ENCODE results near the gene FARP2. TPM values are rescaled to one million over a fixed set of nuclear protein-coding genes. Genes with fewer than 3 reads are reported as not detected.
A peak's percentile ranks its signal among the peaks of the same experiment; 100 is the strongest.
"Not testable (repeated sequence)": the region's sequence is repeated elsewhere in the genome, so short reads cannot be mapped to it uniquely, and the experiment has no call there.

The FARP2 gene
- total RNA-seq, 2 donors from 2014 or later: 30.1 to 44.2 TPM

DNA sequence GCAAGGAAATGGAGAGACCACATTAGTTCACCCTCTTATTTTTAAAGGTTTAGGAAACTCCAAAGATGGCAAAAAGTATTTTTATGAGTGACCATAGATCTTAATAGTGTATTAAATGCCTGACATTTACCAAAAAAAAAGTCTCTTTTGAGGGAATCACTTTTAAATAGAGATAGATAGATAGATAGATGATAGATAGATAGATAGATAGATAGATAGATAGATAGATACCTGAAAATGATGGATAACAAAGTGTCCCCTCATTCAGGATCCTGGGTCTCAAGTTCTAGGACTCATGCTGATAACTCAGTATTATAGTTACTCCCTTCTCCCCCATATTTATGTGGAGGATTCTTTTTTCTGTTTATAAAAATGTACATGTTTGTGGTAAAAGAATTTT is 52.8 kb downstream of the FARP2 start:
- Histone ChIP-seq H3K9me3 (no peaks in the 10 kb centered on the region), H3K4me1 (no peaks in the 10 kb centered on the region), H3K27ac (no peak overlapping the region), H3K27me3 (no peaks in the 10 kb centered on the region), H3K4me3 (no peak overlapping the region), H3K36me3 (replicated peaks in 1 of 2; ENCODE audit: insufficient read depth in 1 of 2, low read depth in 2 of 2) (peaks cover 5 to 16% of the 10 kb centered on the region in 2 donors)
- TF ChIP-seq, protein P1, sequence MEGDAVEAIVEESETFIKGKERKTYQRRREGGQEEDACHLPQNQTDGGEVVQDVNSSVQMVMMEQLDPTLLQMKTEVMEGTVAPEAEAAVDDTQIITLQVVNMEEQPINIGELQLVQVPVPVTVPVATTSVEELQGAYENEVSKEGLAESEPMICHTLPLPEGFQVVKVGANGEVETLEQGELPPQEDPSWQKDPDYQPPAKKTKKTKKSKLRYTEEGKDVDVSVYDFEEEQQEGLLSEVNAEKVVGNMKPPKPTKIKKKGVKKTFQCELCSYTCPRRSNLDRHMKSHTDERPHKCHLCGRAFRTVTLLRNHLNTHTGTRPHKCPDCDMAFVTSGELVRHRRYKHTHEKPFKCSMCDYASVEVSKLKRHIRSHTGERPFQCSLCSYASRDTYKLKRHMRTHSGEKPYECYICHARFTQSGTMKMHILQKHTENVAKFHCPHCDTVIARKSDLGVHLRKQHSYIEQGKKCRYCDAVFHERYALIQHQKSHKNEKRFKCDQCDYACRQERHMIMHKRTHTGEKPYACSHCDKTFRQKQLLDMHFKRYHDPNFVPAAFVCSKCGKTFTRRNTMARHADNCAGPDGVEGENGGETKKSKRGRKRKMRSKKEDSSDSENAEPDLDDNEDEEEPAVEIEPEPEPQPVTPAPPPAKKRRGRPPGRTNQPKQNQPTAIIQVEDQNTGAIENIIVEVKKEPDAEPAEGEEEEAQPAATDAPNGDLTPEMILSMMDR (IDR thresholded peaks at IDR 0.05): no peak
- TF ChIP-seq POLR2A (IDR thresholded peaks at IDR 0.05): no peak
- DNase-seq (no peak), ATAC-seq (no peak)
- intact Hi-C loops (cut with DNase I): no loop called here

GRCh38 chr2:241410739-241411176 is 54.7 kb downstream of the FARP2 start:
- Histone ChIP-seq H3K36me3 (replicated peaks in 1 of 2; ENCODE audit: insufficient read depth in 1 of 2, low read depth in 2 of 2) (peaks cover 5 to 22% of the 10 kb centered on the region in 2 donors), H3K9me3 (no peaks in the 10 kb centered on the region), H3K4me1 (no peaks in the 10 kb centered on the region), H3K27me3 (no peaks in the 10 kb centered on the region), H3K27ac (peak overlapping the region in 3 of 4 donors; percentile 32 to 54 (median 45)), H3K4me3 (no peak overlapping the region)
- TF ChIP-seq, protein P1 (IDR thresholded peaks at IDR 0.05): no peak
- intact Hi-C loops (cut with DNase I): no loop called here
- WGBS, 2 donors: 70 to 77% methylated on average over 9 of the region's 9 CpGs
- DNase-seq: peak; percentile 19 to 44 (median 35)
- peak; percentile 76 for ATAC-seq

DNA sequence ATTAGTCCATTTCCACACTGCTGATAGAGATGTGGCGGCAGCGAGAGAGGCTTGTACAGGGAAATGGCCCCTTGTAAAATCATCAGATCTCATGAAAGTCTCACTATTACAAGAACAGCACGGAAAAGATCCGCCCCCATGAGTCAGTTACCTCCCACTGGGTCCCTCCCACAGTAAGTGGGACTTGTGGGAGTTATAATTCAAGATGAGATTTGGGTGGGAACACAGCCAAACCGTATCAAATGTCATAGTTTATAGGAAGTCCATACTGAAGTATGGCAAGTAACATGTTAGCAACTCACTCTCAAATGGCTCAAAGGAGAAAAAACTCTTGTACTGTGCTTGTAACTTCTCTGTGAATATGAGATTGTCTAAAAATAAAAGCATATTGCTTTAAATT is 56.1 kb downstream of the FARP2 start:
- intact Hi-C loops (cut with DNase I): no loop called here
- 78 to 84% methylated on average over 5 of the region's 5 CpGs for WGBS, 2 donors

GRCh38 chr2:241413501-241413900 is 57.4 kb downstream of the FARP2 start:
- not testable (repeated sequence) for ATAC-seq

More for the DNA sequence above, 56.1 kb downstream of the FARP2 start:
- H3K4me1 ChIP-seq: no peaks in the 10 kb centered on the region
- ATAC-seq (no peak), DNase-seq (no peak)
- no peak for TF ChIP-seq POLR2A (IDR thresholded peaks at IDR 0.05)
- TF ChIP-seq, protein P1 (IDR thresholded peaks at IDR 0.05): no peak
- peaks cover 5 to 22% of the 10 kb centered on the region in 2 donors for H3K36me3 ChIP-seq (replicated peaks in 1 of 2; ENCODE audit: insufficient read depth in 1 of 2, low read depth in 2 of 2)
- H3K27me3 ChIP-seq: no peaks in the 10 kb centered on the region
- H3K27ac ChIP-seq: no peak overlapping the region
- H3K9me3 ChIP-seq: no peaks in the 10 kb centered on the region
- no peak overlapping the region for H3K4me3 ChIP-seq

DNA sequence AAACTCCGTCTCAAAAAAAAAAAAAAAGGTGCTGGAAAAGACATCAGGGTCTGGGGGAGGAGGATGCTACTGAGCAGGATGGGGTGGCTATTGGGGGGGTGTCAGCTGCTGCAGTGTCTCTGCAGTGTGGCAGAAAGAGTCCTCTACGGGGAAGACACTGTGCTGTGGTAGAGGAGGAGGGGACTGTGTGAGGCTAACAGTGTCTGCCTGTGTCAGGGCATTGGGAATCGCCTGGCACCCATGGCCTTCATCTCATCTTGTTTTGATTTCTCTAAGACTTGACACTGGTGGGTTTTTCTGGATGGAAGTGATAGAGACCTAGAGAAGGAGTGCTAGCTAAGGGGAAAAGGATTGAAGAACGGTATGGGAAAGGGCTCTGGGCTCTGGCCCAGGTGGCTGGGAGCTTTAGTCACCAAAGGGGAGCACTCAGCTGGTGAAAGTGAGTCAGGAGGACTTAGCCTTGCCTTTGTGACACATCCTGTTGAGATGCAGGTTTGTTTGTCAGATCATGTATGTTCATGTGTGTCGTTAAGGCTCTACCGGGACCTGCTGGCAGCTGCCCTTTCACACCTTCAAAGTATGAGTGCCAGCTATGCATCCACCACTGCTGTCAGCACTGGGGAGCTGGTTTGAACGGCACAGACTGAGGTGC is 58.0 kb downstream of the FARP2 start:
- ATAC-seq: no peak
- Histone ChIP-seq H3K27me3 (no peaks in the 10 kb centered on the region), H3K36me3 (replicated peaks in 1 of 2; ENCODE audit: insufficient read depth in 1 of 2, low read depth in 2 of 2) (peaks cover 5 to 25% of the 10 kb centered on the region in 2 donors), H3K4me3 (no peak overlapping the region), H3K9me3 (no peaks in the 10 kb centered on the region), H3K4me1 (no peaks in the 10 kb centered on the region), H3K27ac (no peak overlapping the region)
- no peak for DNase-seq
- 91 to 96% methylated on average over 5 to 7 of the region's 7 CpGs for whole genome bisulfite sequencing, 2 donors
- intact Hi-C loops (cut with DNase I): no loop called here
- TF ChIP-seq, protein P1 (IDR thresholded peaks at IDR 0.05): no peak
- no peak for TF ChIP-seq POLR2A (IDR thresholded peaks at IDR 0.05)

More at GRCh38 chr2:241413501-241413900, 57.4 kb downstream of the FARP2 start:
- H3K27ac ChIP-seq; DNase-seq; H3K4me1 ChIP-seq; H3K9me3 ChIP-seq; intact Hi-C loops (cut with DNase I); H3K4me3 ChIP-seq; H3K27me3 ChIP-seq: not testable (repeated sequence)
- H3K36me3 ChIP-seq (replicated peaks in 1 of 2; ENCODE audit: insufficient read depth in 1 of 2, low read depth in 2 of 2): peaks cover 5 to 25% of the 10 kb centered on the region in 2 donors
- 88 to 91% methylated on average over 5 of the region's 5 CpGs for WGBS, 2 donors

All from body of pancreas (tissue), 4 donors.